IPS-18a (cell line): ENCODE results near the gene ATP5PD.
A peak's percentile ranks its signal among the peaks of the same experiment; 100 is the strongest.
"Not testable (repeated sequence)": the region's sequence is repeated elsewhere in the genome, so short reads cannot be mapped to it uniquely, and the experiment has no call there.

Source experiments
- H3K27ac ChIP-seq: one replicate; pipeline ENCODE4 v1.5.1; 2013; ENCODE audit warnings: low read length
- H3K27me3 ChIP-seq: one replicate; pipeline ENCODE4 v1.6.1; 2013; ENCODE audit warnings: mild to moderate bottlenecking, low read length; ENCODE audit not compliant: control insufficient read depth, insufficient read depth
- H3K36me3 ChIP-seq: one replicate; pipeline ENCODE4 v1.6.1; 2013; ENCODE audit warnings: low read depth, low read length; ENCODE audit not compliant: control insufficient read depth
- H3K4me1 ChIP-seq: one replicate; pipeline ENCODE4 v1.6.1; 2013; ENCODE audit warnings: low read depth, low read length; ENCODE audit not compliant: control insufficient read depth
- H3K4me3 ChIP-seq: one replicate; pipeline ENCODE4 v1.5.1; 2013; ENCODE audit warnings: low read length
- H3K9ac ChIP-seq: one replicate; pipeline ENCODE4 v1.6.1; 2013; ENCODE audit warnings: mild to moderate bottlenecking, low read length, moderate library complexity
- H3K9me3 ChIP-seq: one replicate; pipeline ENCODE4 v1.6.1; 2013; ENCODE audit warnings: low read depth, low read length; ENCODE audit not compliant: control insufficient read depth

The ATP5PD gene

GRCh38 chr17:75026650-75027049 is 20.1 kb downstream of the ATP5PD start:
- not testable (repeated sequence) for H3K4me3 ChIP-seq, H3K4me1 ChIP-seq, H3K9me3 ChIP-seq, H3K27me3 ChIP-seq, H3K27ac ChIP-seq, H3K9ac ChIP-seq, H3K36me3 ChIP-seq

GRCh38 chr17:75025398-75025734 is 21.4 kb downstream of the ATP5PD start:
- H3K9me3 ChIP-seq, H3K27ac ChIP-seq, H3K4me1 ChIP-seq, H3K27me3 ChIP-seq, H3K9ac ChIP-seq, H3K4me3 ChIP-seq: not testable (repeated sequence)
- peaks cover 17% of the 10 kb centered on the region for H3K36me3 ChIP-seq

- no peak overlapping the region for H3K27ac ChIP-seq
- H3K4me1 ChIP-seq = no peaks in the 10 kb centered on the region
- no peaks in the 10 kb centered on the region for H3K9me3 ChIP-seq
- no peaks in the 10 kb centered on the region for H3K27me3 ChIP-seq
- H3K36me3 ChIP-seq = peaks cover 21% of the 10 kb centered on the region
- H3K4me3 ChIP-seq = no peak overlapping the region
- no peak overlapping the region for H3K9ac ChIP-seq
Measured at GRCh38 chr17:75024686-75025397, 21.9 kb downstream of the ATP5PD start.

- Histone ChIP-seq H3K4me1 (no peaks in the 10 kb centered on the region), H3K36me3 (peaks cover 26% of the 10 kb centered on the region), H3K9me3 (no peaks in the 10 kb centered on the region), H3K9ac (no peak overlapping the region), H3K27ac (no peak overlapping the region), H3K4me3 (no peak overlapping the region), H3K27me3 (no peaks in the 10 kb centered on the region)
Measured at GRCh38 chr17:75020331-75021110, 26.2 kb downstream of the ATP5PD start.

GRCh38 chr17:75019710-75020109 is 27.1 kb downstream of the ATP5PD start:
- Histone ChIP-seq H3K4me3 (no peak overlapping the region), H3K27ac (no peak overlapping the region), H3K4me1 (no peaks in the 10 kb centered on the region), H3K9ac (no peak overlapping the region), H3K27me3 (no peaks in the 10 kb centered on the region), H3K36me3 (peaks cover 26% of the 10 kb centered on the region), H3K9me3 (no peaks in the 10 kb centered on the region)

- no peaks in the 10 kb centered on the region for H3K27me3 ChIP-seq
- peaks cover 26% of the 10 kb centered on the region for H3K36me3 ChIP-seq
- H3K4me1 ChIP-seq = no peaks in the 10 kb centered on the region
- H3K9me3 ChIP-seq = no peaks in the 10 kb centered on the region
- no peak overlapping the region for H3K4me3 ChIP-seq
- H3K27ac ChIP-seq = no peak overlapping the region
- H3K9ac ChIP-seq = no peak overlapping the region
Measured at GRCh38 chr17:75019146-75019545, 27.6 kb downstream of the ATP5PD start.

- H3K9me3 ChIP-seq = no peaks in the 10 kb centered on the region
- peak overlapping the region; percentile 73 for H3K4me3 ChIP-seq
- H3K9ac ChIP-seq = peak overlapping the region; percentile 85
- no peaks in the 10 kb centered on the region for H3K27me3 ChIP-seq
- peak overlapping the region; percentile 28 for H3K27ac ChIP-seq
- peaks cover 5% of the 10 kb centered on the region for H3K36me3 ChIP-seq
- peaks cover 15% of the 10 kb centered on the region for H3K4me1 ChIP-seq
Measured at GRCh38 chr17:75013092-75013559, 33.6 kb downstream of the ATP5PD start.

GRCh38 chr17:75012346-75013091 is 34.2 kb downstream of the ATP5PD start, which contains the start of gene MRPL58:
Gene MRPL58 (plus strand): TSS chr17:75012670. CDS start chr17:75012687, 17 bp downstream.
- H3K4me3 ChIP-seq = peak within 1 kb of the TSS; percentile 73
- H3K4me1 ChIP-seq = peaks cover 15% of the 10 kb centered on the region
- H3K9me3 ChIP-seq = no peaks in the 10 kb centered on the region
- peaks cover 5% of the 10 kb centered on the region for H3K36me3 ChIP-seq
- no peaks in the 10 kb centered on the region for H3K27me3 ChIP-seq
- H3K27ac ChIP-seq = peak within 1 kb of the TSS; percentile 70
- peak within 1 kb of the TSS; percentile 85 for H3K9ac ChIP-seq

- H3K27me3 ChIP-seq = no peaks in the 10 kb centered on the region
- H3K36me3 ChIP-seq = peaks cover 5% of the 10 kb centered on the region
- H3K4me1 ChIP-seq = peaks cover 15% of the 10 kb centered on the region
- H3K9ac ChIP-seq = peak overlapping the region; percentile 85
- no peaks in the 10 kb centered on the region for H3K9me3 ChIP-seq
- peak overlapping the region; percentile 73 for H3K4me3 ChIP-seq
- H3K27ac ChIP-seq = peak overlapping the region; percentile 70
Measured at GRCh38 chr17:75012096-75012345, 34.7 kb downstream of the ATP5PD start.

- H3K27me3 ChIP-seq = no peaks in the 10 kb centered on the region
- no peaks in the 10 kb centered on the region for H3K9me3 ChIP-seq
- peak overlapping the region; percentile 73 for H3K4me3 ChIP-seq
- H3K27ac ChIP-seq = peak overlapping the region; percentile 70
- H3K36me3 ChIP-seq = peaks cover under 1% of the 10 kb centered on the region
- H3K9ac ChIP-seq = peak overlapping the region; percentile 85
- peaks cover 15% of the 10 kb centered on the region for H3K4me1 ChIP-seq
Measured at GRCh38 chr17:75011401-75012095, 35.2 kb downstream of the ATP5PD start.

- H3K27me3 ChIP-seq = no peaks in the 10 kb centered on the region
- H3K9me3 ChIP-seq = no peaks in the 10 kb centered on the region
- H3K4me1 ChIP-seq = peaks cover 15% of the 10 kb centered on the region
- no peak overlapping the region for H3K9ac ChIP-seq
- H3K4me3 ChIP-seq = no peak overlapping the region
- no peaks in the 10 kb centered on the region for H3K36me3 ChIP-seq
- H3K27ac ChIP-seq = no peak overlapping the region
Measured at GRCh38 chr17:75010683-75011400, 35.9 kb downstream of the ATP5PD start.
